ENCODE results near the gene BCAS3.
"Not testable (repeated sequence)": the region's sequence is repeated elsewhere in the genome, so short reads cannot be mapped to it uniquely, and the experiment has no call there.

BCAS3 gene

GRCh38 chr17:61422116-61422799 is 744.6 kb downstream of the BCAS3 start:
- DNase-seq (ENCODE audit: low read depth in 2 of 2) = no peak

DNA sequence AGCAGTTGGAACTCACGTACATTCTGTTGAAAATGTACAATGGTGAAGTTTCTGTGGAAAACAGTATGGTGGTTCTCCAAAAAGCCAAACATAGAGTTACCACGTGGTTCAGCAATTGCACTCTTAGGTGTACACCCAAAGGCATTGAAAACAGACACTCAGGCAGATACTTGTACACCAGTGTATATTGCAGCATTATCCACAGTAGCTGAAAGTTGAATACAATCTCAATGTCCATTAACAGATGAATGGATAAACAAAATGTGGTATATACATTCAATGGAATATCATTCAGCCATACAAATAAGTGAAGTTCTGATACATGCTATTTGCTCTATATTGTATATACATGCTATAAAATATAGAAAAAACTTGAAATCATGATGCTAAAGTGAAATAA is 745.2 kb downstream of the BCAS3 start:
- DNase-seq (ENCODE audit: low read depth in 2 of 2) = no peak

DNA sequence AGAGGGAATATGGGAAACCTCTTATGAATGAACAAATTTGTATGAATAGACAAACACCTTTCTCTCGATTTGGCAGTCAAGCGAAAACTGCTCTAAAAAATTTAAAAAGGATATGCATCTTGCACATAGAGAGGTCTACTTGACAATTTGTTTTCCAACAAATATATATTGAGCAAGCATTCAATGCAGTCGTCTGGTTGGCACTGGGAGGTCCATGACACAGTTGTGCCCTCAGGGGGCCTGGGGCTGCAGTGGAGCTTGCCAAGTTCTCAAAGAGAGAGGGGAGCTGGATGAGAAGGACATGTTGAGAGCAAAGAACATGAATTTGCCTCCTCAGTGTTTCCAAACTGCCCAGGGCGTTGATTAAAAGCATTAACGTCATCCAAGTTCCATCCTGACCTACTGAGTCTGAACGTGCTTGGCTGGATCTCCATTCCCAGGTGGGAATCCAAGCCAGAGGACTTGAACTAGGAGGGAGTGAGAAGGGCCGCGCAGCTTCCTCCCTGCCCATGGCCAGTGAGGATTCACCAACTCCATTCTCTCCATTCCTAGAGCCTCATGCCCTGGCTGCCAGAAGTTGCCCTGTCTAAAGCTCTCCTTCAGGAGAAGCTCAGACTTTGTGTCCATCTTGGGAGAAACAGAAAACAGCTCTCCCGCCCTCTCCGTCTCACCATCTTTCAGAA is 746.5 kb downstream of the BCAS3 start:
- no peak for DNase-seq (ENCODE audit: low read depth in 2 of 2)

DNA sequence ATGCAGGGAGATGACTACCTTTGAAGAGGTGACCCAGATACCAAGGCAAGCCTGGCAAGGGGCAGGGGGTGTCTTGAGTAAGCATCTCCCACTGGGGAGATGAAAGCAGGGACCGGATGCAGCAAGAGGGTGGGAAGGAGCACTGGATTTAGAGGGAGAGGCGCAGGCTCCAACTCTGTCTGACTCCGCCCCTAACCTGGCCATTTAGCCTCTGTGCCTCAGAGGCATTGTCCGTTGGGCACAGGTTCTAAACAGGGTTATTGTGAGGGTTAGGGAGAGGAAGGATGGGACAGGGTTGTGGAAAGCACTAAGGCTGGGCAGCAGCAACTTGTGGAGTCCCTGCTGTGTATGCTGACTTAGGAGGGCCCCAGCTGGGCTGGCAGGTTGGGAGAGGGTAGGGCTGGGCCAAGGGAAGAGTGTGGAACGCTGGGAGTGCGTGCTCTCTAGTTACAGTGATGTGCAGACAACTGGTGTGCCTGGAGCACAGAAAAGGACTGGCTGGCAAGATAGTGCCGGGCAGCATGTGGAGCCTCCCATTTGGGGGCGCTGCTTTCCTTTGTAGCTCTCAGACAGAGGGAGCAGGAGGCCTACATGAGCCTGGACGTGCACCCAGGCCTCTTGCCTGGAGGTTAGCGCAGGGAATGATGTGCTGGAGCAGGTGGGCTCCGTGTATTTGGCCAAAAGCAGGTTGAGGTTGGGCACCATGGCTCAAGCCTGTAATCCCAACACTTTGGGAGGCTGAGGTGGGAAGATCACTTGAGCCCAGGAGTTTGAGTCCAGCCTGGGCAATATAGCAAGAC is 748.2 kb downstream of the BCAS3 start:
- DNase-seq (ENCODE audit: low read depth in 2 of 2) = no peak

- no peak for DNase-seq (ENCODE audit: low read depth in 2 of 2)
Measured at GRCh38 chr17:61426482-61427304, 749.0 kb downstream of the BCAS3 start.

DNA sequence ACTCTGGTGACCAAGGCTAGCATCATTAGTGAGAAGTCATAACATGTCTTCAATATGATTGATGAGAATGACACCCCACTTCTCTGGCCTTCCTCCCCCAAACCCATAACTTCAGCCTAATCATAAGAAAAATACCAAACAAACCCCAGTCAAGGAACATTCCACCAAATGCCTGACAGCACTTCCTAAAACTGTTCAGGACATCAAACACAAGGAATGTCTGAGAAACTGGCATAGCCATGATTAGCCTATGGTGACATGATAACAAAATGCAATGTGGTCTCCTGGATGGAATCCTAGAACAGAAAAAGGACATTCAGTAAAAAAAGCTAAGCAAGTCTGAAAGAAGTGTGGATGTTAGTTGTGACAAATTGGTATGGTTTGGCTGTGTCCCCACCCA is 749.9 kb downstream of the BCAS3 start:
- no peak for DNase-seq (ENCODE audit: low read depth in 2 of 2)

- no peak for DNase-seq (ENCODE audit: low read depth in 2 of 2)
Measured at GRCh38 chr17:61429274-61429673, 751.6 kb downstream of the BCAS3 start.

DNA sequence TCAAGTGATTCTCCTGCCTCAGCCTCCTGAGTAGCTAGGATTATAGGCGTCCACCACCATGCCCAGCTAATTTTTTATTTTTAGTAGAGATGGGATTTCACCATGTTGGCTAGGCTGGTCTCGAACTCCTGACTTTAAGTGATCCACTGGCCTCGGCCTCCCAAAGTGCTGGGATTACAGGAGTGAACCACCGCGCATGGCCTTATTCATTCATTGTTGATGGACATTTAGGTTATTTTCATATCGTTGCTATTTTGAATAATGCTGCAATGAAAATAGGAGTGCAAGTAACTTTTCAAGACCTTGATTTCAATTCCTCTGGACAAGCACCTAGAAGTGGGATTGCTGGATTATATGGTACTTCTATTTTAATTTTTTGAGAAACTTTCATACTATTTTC is 752.2 kb downstream of the BCAS3 start:
- not testable (repeated sequence) for DNase-seq (ENCODE audit: low read depth in 2 of 2)

- no peak for DNase-seq (ENCODE audit: low read depth in 2 of 2)
Measured at GRCh38 chr17:61431594-61432311, 754.1 kb downstream of the BCAS3 start.

DNA sequence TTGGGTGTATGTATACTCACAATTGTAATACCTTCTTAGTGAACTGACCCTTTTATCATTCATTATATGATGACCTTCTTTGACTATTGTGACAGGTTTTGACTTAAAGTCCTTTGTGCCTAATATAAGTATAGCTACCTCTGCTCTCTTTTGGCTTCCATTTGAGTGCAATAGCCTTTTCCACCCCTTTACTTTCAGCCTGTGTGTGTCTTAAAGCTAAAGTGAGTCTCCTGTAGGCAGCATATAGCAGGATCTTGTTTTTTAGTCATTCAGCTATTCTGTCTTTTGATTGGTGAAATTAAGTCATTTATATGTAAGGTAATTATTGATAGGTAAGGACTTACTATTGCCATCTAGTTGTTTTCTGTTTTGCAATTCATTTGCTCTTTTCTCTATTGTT is 758.6 kb downstream of the BCAS3 start:
- DNase-seq (ENCODE audit: low read depth in 2 of 2) = no peak

- DNase-seq (ENCODE audit: low read depth in 2 of 2) = no peak
Measured at GRCh38 chr17:61436995-61437704, 759.5 kb downstream of the BCAS3 start.

DNA sequence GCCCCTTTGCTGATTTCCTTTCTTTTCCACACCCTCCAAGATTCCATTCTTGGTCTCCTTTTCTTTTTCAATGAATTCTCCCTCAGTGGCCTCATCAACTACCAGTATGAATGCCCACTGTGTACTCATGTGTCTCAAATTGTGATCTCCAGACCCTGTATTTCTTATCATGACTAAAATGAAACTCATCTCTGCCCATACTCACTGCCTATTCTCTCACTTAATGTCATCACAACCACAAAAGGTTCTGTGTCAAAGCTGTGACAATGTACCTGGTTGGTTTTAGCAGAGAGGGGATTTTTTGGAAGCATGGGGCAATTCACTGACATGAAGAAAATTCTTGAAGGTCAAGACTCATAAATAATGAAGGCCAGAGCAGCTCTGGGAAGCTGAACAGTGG is 763.0 kb downstream of the BCAS3 start:
- no peak for DNase-seq (ENCODE audit: low read depth in 2 of 2)

GRCh38 chr17:61441507-61441906 is 763.9 kb downstream of the BCAS3 start:
- not testable (repeated sequence) for DNase-seq (ENCODE audit: low read depth in 2 of 2)

GRCh38 chr17:61442136-61442775 is 764.6 kb downstream of the BCAS3 start:
- DNase-seq (ENCODE audit: low read depth in 2 of 2) = no peak
